Retinal pigment epithelial cell (primary cell): ENCODE data around the gene GGA3.

Experiments used
- DNase-seq: peaks from one replicate; pipeline ENCODE4 v3.0.0-alpha.2; 2010; ENCODE audit warnings: low read depth
- H3K4me3 ChIP-seq: 2 replicates; pipeline ENCODE4 v1.5.1; 2011; ENCODE audit warnings: mild to moderate bottlenecking, low read length, control low read depth, moderate library complexity
- CTCF ChIP-seq: conservative IDR thresholded peaks from 2 replicates; pipeline ENCODE4 v1.5.1; 2011; ENCODE audit warnings: low read depth, low read length, control low read depth, inconsistent platforms

GGA3 gene

GRCh38 chr17:75228847-75229246, 32.6 kb downstream of the GGA3 start:
- no peak for DNase-seq
- H3K4me3 ChIP-seq = no peak overlapping the region

GRCh38 chr17:75228305-75228704, 33.1 kb downstream of the GGA3 start:
- no peak for DNase-seq
- no peak for TF ChIP-seq CTCF
- no peak overlapping the region for H3K4me3 ChIP-seq

More at GRCh38 chr17:75228847-75229246, 32.6 kb downstream of the GGA3 start:
- no peak for TF ChIP-seq CTCF

- TF ChIP-seq CTCF = no peak
- H3K4me3 ChIP-seq = no peak overlapping the region
- no peak for DNase-seq
Observed at GRCh38 chr17:75227729-75228128, 33.7 kb downstream of the GGA3 start.

GRCh38 chr17:75225016-75225415, 36.4 kb downstream of the GGA3 start:
- DNase-seq = no peak
- H3K4me3 ChIP-seq = no peak overlapping the region
- no peak for TF ChIP-seq CTCF

- no peak overlapping the region for H3K4me3 ChIP-seq
- DNase-seq = no peak
- TF ChIP-seq CTCF = no peak
Observed at GRCh38 chr17:75219815-75220214, 41.6 kb downstream of the GGA3 start.

- no peak overlapping the region for H3K4me3 ChIP-seq
- no peak for TF ChIP-seq CTCF
- DNase-seq = no peak
Observed at GRCh38 chr17:75218131-75218530, 43.3 kb downstream of the GGA3 start.

GRCh38 chr17:75209061-75209460, 52.3 kb downstream of the GGA3 start:
- no peak for TF ChIP-seq CTCF
- no peak for DNase-seq

More at GRCh38 chr17:75209061-75209460, 52.3 kb downstream of the GGA3 start:
- no peak overlapping the region for H3K4me3 ChIP-seq
